GM12878 (cell line): ENCODE data around the gene EEPD1. TPM values are rescaled to one million over a fixed set of nuclear protein-coding genes. Genes with fewer than 3 reads are reported as not detected.
A peak's percentile ranks its signal among the peaks of the same experiment; 100 is the strongest.

ENCODE experiments used
- ATAC-seq: fragments of 200-7000 bp; cut with Tn5 transposase; 3 replicates; pipeline ENCODE4 v1.9.1; 2020; ENCODE audit warnings: mild to moderate bottlenecking, moderate library complexity
- BruUV-seq: library from RNA; stranded (reverse); fragments of 400-500 nt; replicated peaks from 2 replicates; lab custom pipeline; 2021; lab: Mats Ljungman, UMichigan
- CTCF ChIA-PET: fragments of 300-600 bp; sonication (Branson Sonifier 250); formaldehyde crosslinking; extraction: SDS; loops from one replicate; lab custom pipeline; 2021; ENCODE audit warnings: inconsistent platforms; lab: Yijun Ruan, JAX
- POLR2A ChIA-PET: fragments of 350-600 bp; formaldehyde crosslinking; extraction: SDS; loops from one replicate; lab custom pipeline; 2021; ENCODE audit warnings: inconsistent platforms; lab: Charles Lee
- RAD21 ChIA-PET: fragments of 300-600 bp; sonication (Branson Sonifier 250); formaldehyde crosslinking; loops from one replicate; lab custom pipeline; 2023; ENCODE audit warnings: antibody characterized with exemption; ENCODE audit not compliant: unreplicated experiment; lab: Charles Lee
- SMC1A ChIA-PET: fragments of 300-600 bp; sonication (Branson Sonifier 250); formaldehyde crosslinking; loops from one replicate; lab custom pipeline; 2023; ENCODE audit not compliant: unreplicated experiment, uncharacterized antibody; lab: Charles Lee
- DNase-seq: peaks from one replicate; pipeline ENCODE4 v3.0.0-alpha.2; 2011; ENCODE audit warnings: low read depth, low spot score
- FAIRE-seq: peaks from 3 replicates; lab custom pipeline; 2011; peaks lifted over from hg19 to GRCh38; lab: Jason Lieb, UNC
- H2AFZ ChIP-seq: 2 replicates; pipeline ENCODE4 v1.6.0; 2011; ENCODE audit warnings: low read depth, low read length, control low read depth; ENCODE audit not compliant: control insufficient read depth
- H3K27ac ChIP-seq: 2 replicates; pipeline ENCODE4 v1.5.1; 2011; ENCODE audit warnings: control low read depth; ENCODE audit not compliant: control insufficient read depth, insufficient read depth
- H3K27me3 ChIP-seq, 2 experiments: replicated peaks in 1 of 2; 2 replicates each; pipeline versions ENCODE4 v1.6.0 to v1.6.1; 2011; ENCODE audit warnings: low read length in 1 of 2; ENCODE audit not compliant: control insufficient read depth in 2 of 2, insufficient read depth in 2 of 2
- H3K36me3 ChIP-seq, 2 experiments: 2 replicates each; pipeline ENCODE4 v1.5.1; 2011; ENCODE audit warnings: low read length in 1 of 2; ENCODE audit not compliant: control insufficient read depth in 2 of 2, insufficient read depth in 2 of 2
- H3K4me1 ChIP-seq: 2 replicates; pipeline ENCODE4 v1.6.1; 2011; ENCODE audit warnings: mild to moderate bottlenecking, low read length, moderate library complexity, mixed read lengths; ENCODE audit not compliant: control insufficient read depth, insufficient read depth
- H3K4me2 ChIP-seq: 2 replicates; pipeline ENCODE4 v1.6.0; 2011; ENCODE audit warnings: control low read depth; ENCODE audit not compliant: control insufficient read depth, insufficient read depth
- H3K4me3 ChIP-seq: fragments of 200-600 bp; sonication (generic); 2 replicates; pipeline ENCODE4 v1.5.1; 2016
- H3K79me2 ChIP-seq: 2 replicates; pipeline ENCODE4 v1.6.0; 2011; ENCODE audit warnings: low read length; ENCODE audit not compliant: control insufficient read depth, insufficient read depth
- H3K9ac ChIP-seq: 2 replicates; pipeline ENCODE4 v1.8.0; 2011; ENCODE audit warnings: low read length, control low read depth, mixed read lengths; ENCODE audit not compliant: control insufficient read depth, insufficient read depth
- H3K9me3 ChIP-seq: replicated peaks from 3 replicates; pipeline ENCODE4 v1.5.1; 2011; ENCODE audit warnings: mild to moderate bottlenecking, low read length; ENCODE audit not compliant: control insufficient read depth, insufficient read depth
- H4K20me1 ChIP-seq: 2 replicates; pipeline ENCODE4 v1.6.0; 2011; ENCODE audit not compliant: control insufficient read depth, insufficient read depth
- BHLHE40 ChIP-seq, 2 experiments: fragments of 450-650 bp in 1 of 2; IDR thresholded peaks; 2 replicates each; pipeline ENCODE4 v1.6.1; 2011 to 2017; ENCODE audit warnings: low read depth in 2 of 2, borderline replicate concordance in 1 of 2, improper control_type of control experiment in 1 of 2, low read length in 1 of 2, mild to moderate bottlenecking in 1 of 2
- BRCA1 ChIP-seq: IDR thresholded peaks from 2 replicates; pipeline ENCODE4 v1.6.1; 2011; ENCODE audit warnings: low read depth, low read length, improper control_type of control experiment
- FOXM1 ChIP-seq: IDR thresholded peaks from 2 replicates; pipeline ENCODE4 v1.6.1; 2012; ENCODE audit warnings: low read depth, mild to moderate bottlenecking, inconsistent platforms, low read length, moderate library complexity
- GABPA ChIP-seq: IDR thresholded peaks from 2 replicates; pipeline ENCODE4 v1.6.1; 2014; ENCODE audit warnings: antibody characterized with exemption, low read depth, mild to moderate bottlenecking, inconsistent platforms
- MTA2 ChIP-seq: fragments of 450-650 bp; IDR thresholded peaks from 2 replicates; pipeline ENCODE4 v1.6.1; 2016; ENCODE audit warnings: low read depth, mild to moderate bottlenecking, moderate library complexity
- MXI1 ChIP-seq: fragments of 150-350 bp; IDR thresholded peaks from 2 replicates; pipeline ENCODE4 v1.6.1; 2011; ENCODE audit warnings: low read depth, mild to moderate bottlenecking, inconsistent platforms, low read length, improper control_type of control experiment
- SKIL ChIP-seq: fragments of 450-650 bp; IDR thresholded peaks from 2 replicates; pipeline ENCODE4 v1.6.1; 2017; ENCODE audit warnings: mild to moderate bottlenecking, low read depth, inconsistent platforms; ENCODE audit not compliant: poor library complexity, severe bottlenecking
- TARDBP ChIP-seq: IDR thresholded peaks from 2 replicates; pipeline ENCODE4 v1.6.1; 2016; ENCODE audit warnings: borderline replicate concordance
- WGBS: methylation state at CpG from one replicate; pipeline ENCODE4 v1.1.6; 2016; ENCODE audit warnings: low lambda C conversion rate; ENCODE audit not compliant: insufficient replicate concordance, insufficient coverage; ENCODE audit errors: missing lambda C conversion rate; 5-methylcytosine and 5-hydroxymethylcytosine counted together
- in situ Hi-C: fragments of 300-500 bp; cut with MboI; formaldehyde crosslinking; loops from 9 replicates; pipeline ENCODE4 v1.14.3; 2018; ENCODE audit warnings: mixed read lengths
- intact Hi-C: fragments of 100-400 bp; cut with micrococcal nuclease; formaldehyde crosslinking; loops from one replicate; pipeline ENCODE4 v1.14.2; 2022; ENCODE audit not compliant: unreplicated experiment
- polyA plus RNA-seq, 11 experiments: library from polyadenylated mRNA; depleted of rRNA in 4 of 11; unstranded in 6 of 11; stranded (reverse) in 5 of 11; fragments of >200 nt; fragmentation: Nextera tagmentation in 4 of 11; fragmentation: Illumina TruSeq in 1 of 11; extraction: Ambion mirVana in 4 of 11; extraction: Trizol in 1 of 11; gene quantifications; 1 replicate in 1 of 11; 2 replicates in 10 of 11; pipeline versions ENCODE4 v1.2.1 to v1.2.3, GENCODE V29; 2011 to 2016; ENCODE audit warnings: inconsistent platforms in 2 of 11, missing spikeins in 2 of 11, low read depth in 1 of 11
- total RNA-seq, 4 experiments: library from RNA; depleted of rRNA in 3 of 4; stranded (reverse); fragments of >200 nt in 3 of 4; fragmentation: Illumina TruSeq in 1 of 4; extraction: Trizol in 1 of 4; gene quantifications; 2 replicates each; pipeline versions ENCODE4 v1.2.1 to v1.2.3, GENCODE V29; 2013 to 2021

EEPD1 gene
- total and polyA plus RNA-seq, 10 of the 15 experiments (the other 5 are each of a cell fraction or from before 2014, with no cell fraction given) = 0.24 to 2.8 (median 0.86) TPM; not detected in 1

GRCh38 chr7:36208997-36209813 is 56.2 kb downstream of the EEPD1 start:
- no peak overlapping the region for H3K4me2 ChIP-seq
- POLR2A ChIA-PET = interaction anchor here (0.7 kb wide), 1 partner anchor 41 kb away, joined by 6 read pairs; no protein-coding TSS in a partner anchor
- H3K4me3 ChIP-seq = no peak overlapping the region
- H3K9me3 ChIP-seq = no peaks in the 10 kb centered on the region
- no TSS peak for BruUV-seq
- in situ Hi-C loops = no loop called here
- peak; percentile 64 for FAIRE-seq
- RAD21 ChIA-PET = interaction anchor here (0.5 to 1.4 kb wide), 5 partner anchors 39 to 76 kb away, joined by 3 read pairs; no protein-coding TSS in a partner anchor
- no peaks in the 10 kb centered on the region for H3K36me3 ChIP-seq
- TF ChIP-seq BHLHE40 (IDR thresholded peaks at IDR 0.05; ENCODE audit: borderline replicate concordance in 1 of 2, low read depth in 2 of 2, low read length in 1 of 2) = no peak
- TF ChIP-seq MTA2 = no peak
- TF ChIP-seq FOXM1 = no peak
- no peak for TF ChIP-seq MXI1
- no peaks in the 10 kb centered on the region for H4K20me1 ChIP-seq
- WGBS = 56% methylated on average over 9 of the region's 9 CpGs
- H2AFZ ChIP-seq = no peak overlapping the region
- SMC1A ChIA-PET = interaction anchor here (1.2 to 1.4 kb wide), 3 partner anchors 49 to 78 kb away, joined by 3 to 6 read pairs (median 3); no protein-coding TSS in a partner anchor
- DNase-seq = no peak
- no peak overlapping the region for H3K27ac ChIP-seq
- H3K9ac ChIP-seq = no peak overlapping the region
- intact Hi-C loops = no loop called here
- peak; percentile 51 for ATAC-seq
- CTCF ChIA-PET = interaction anchor here (0.7 to 1.2 kb wide), 2 partner anchors 56 to 110 kb away, joined by 3 read pairs; no protein-coding TSS in a partner anchor
- H3K27me3 ChIP-seq = no peaks in the 10 kb centered on the region; a peak in 1 of 4 replicates
- no peaks in the 10 kb centered on the region for H3K4me1 ChIP-seq
- no peaks in the 10 kb centered on the region for H3K79me2 ChIP-seq

GRCh38 chr7:36209814-36210183 is 56.7 kb downstream of the EEPD1 start:
- Histone ChIP-seq H3K27me3 (no peaks in the 10 kb centered on the region), H3K4me2 (no peak overlapping the region), H3K9me3 (no peaks in the 10 kb centered on the region), H3K36me3 (no peaks in the 10 kb centered on the region), H3K27ac (no peak overlapping the region), H3K4me3 (no peak overlapping the region), H2AFZ (no peak overlapping the region), H4K20me1 (no peaks in the 10 kb centered on the region), H3K79me2 (no peaks in the 10 kb centered on the region), H3K9ac (no peak overlapping the region), H3K4me1 (no peaks in the 10 kb centered on the region)
- SMC1A ChIA-PET = interaction anchor here (1.2 to 1.4 kb wide), 3 partner anchors 50 to 78 kb away, joined by 3 to 6 read pairs (median 3); no protein-coding TSS in a partner anchor
- BruUV-seq = no TSS peak
- DNase-seq = no peak
- TF ChIP-seq BRCA1 (no peak), TARDBP (no peak), SKIL (no peak), GABPA (no peak)
- ATAC-seq = no peak
- POLR2A ChIA-PET = interaction anchor here (0.7 kb wide), 1 partner anchor 40 kb away, joined by 6 read pairs; no protein-coding TSS in a partner anchor
- WGBS = 14% methylated on average over 5 of the region's 5 CpGs
- intact Hi-C loops (no loop called here), in situ Hi-C loops (no loop called here)
- CTCF ChIA-PET = interaction anchor here (0.7 to 1.2 kb wide), 2 partner anchors 56 to 110 kb away, joined by 3 read pairs; no protein-coding TSS in a partner anchor
- no peak for FAIRE-seq
- RAD21 ChIA-PET = interaction anchor here (0.6 to 1.4 kb wide), 4 partner anchors 38 to 76 kb away, joined by 3 read pairs; no protein-coding TSS in a partner anchor
